Adipocyte (in vitro differentiated cells): Measurements from ENCODE around the gene NEK2.
"Not testable (repeated sequence)": the region's sequence is repeated elsewhere in the genome, so short reads cannot be mapped to it uniquely, and the experiment has no call there.

Experiments used
- DNase-seq: peaks from one replicate; pipeline ENCODE4 v3.0.0-alpha.2; 2015; ENCODE audit warnings: low read depth
- H3K27me3 ChIP-seq: replicated peaks from 2 replicates; pipeline ENCODE4 v1.7.0; 2013; ENCODE audit warnings: mild to moderate bottlenecking, low read length, moderate library complexity; ENCODE audit not compliant: control insufficient read depth, insufficient read depth
- H3K36me3 ChIP-seq: 2 replicates; pipeline ENCODE4 v1.7.0; 2013; ENCODE audit warnings: low read length, mild to moderate bottlenecking, moderate library complexity; ENCODE audit not compliant: control insufficient read depth, insufficient read depth, severe bottlenecking
- H3K4me1 ChIP-seq: 2 replicates; pipeline ENCODE4 v1.7.0; 2013; ENCODE audit warnings: mild to moderate bottlenecking, low read length, moderate library complexity; ENCODE audit not compliant: control insufficient read depth, insufficient read depth
- H3K4me3 ChIP-seq: 2 replicates; pipeline ENCODE4 v1.7.0; 2013; ENCODE audit warnings: mild to moderate bottlenecking, low read length, moderate library complexity
- H3K9ac ChIP-seq: 2 replicates; pipeline ENCODE4 v1.7.0; 2013; ENCODE audit warnings: mild to moderate bottlenecking, low read length, moderate library complexity
- H3K9me3 ChIP-seq: 2 replicates; pipeline ENCODE4 v1.7.0; 2013; ENCODE audit warnings: mild to moderate bottlenecking, low read length, moderate library complexity; ENCODE audit not compliant: control insufficient read depth

The NEK2 gene

DNA sequence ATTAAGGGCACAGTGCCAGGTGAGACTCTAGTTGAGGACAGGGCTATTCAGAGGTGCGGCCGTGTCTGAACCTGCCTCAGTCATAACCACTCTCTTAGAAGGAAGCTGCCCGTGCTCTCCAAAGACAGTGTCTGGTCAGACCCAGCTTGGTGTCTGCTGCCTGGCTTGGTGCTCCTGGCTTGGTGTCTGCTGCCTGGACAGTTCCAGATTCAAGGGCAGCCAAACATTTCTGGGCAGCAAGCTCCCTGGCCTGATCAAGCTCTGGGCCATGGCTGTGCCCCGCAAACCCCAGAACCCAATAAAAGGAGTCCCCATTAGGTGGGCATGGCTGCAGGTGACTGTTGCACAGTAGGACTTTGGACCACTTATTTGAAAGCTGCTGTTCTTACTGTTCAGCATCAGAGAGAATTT is 27.7 kb downstream of the NEK2 start:
- Histone ChIP-seq H3K36me3 (no peaks in the 10 kb centered on the region), H3K4me3 (no peak overlapping the region), H3K27me3 (no peaks in the 10 kb centered on the region), H3K9me3 (no peaks in the 10 kb centered on the region), H3K9ac (no peak overlapping the region), H3K4me1 (no peaks in the 10 kb centered on the region)
- DNase-seq, result no peak

DNA sequence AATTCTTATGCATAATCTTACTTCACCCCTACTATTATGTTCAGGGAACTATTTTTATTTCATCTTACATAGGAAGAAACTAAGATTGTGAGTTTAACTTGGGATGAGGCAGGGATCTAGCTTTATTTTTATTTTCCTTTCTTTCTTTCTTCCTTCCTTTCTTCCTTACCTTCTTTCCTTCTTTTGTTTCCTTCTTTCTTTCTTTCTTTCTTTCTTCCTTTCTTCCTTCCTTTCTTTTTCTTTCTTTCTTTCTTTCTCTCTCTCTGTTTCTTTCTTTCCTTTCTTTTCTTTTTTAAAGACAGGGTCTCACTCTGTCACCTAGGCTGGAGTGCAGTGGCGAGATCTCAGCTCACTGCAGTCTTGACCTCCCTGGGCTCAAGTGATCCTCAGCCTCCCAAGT is 28.9 kb downstream of the NEK2 start:
- no peaks in the 10 kb centered on the region for H3K36me3 ChIP-seq
- H3K4me3 ChIP-seq, result no peak overlapping the region
- no peaks in the 10 kb centered on the region for H3K9me3 ChIP-seq
- H3K27me3 ChIP-seq, result no peaks in the 10 kb centered on the region
- H3K9ac ChIP-seq, result no peak overlapping the region
- no peak for DNase-seq
- H3K4me1 ChIP-seq, result no peaks in the 10 kb centered on the region

DNA sequence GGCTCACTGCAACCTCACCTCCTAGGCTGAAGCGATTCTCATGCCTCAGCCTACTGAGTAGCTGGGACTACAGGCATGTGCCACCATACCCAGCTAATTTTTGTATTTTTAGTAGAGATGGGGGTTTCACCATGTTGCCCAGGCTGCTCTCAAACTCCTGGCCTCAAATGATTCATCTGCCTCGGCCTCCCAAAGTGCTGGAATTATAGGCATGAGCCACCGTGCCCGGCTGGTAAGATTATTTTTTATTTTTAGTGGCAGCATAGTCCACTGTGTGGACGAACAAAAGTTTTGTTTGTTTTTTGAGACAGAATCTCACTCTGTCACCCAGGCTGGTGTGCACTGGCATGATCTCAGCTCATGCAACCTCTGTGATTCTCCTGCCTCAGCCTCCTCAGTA is 29.8 kb downstream of the NEK2 start:
- H3K9me3 ChIP-seq, H3K27me3 ChIP-seq, H3K4me1 ChIP-seq, H3K36me3 ChIP-seq, H3K4me3 ChIP-seq, DNase-seq, H3K9ac ChIP-seq: not testable (repeated sequence)

DNA sequence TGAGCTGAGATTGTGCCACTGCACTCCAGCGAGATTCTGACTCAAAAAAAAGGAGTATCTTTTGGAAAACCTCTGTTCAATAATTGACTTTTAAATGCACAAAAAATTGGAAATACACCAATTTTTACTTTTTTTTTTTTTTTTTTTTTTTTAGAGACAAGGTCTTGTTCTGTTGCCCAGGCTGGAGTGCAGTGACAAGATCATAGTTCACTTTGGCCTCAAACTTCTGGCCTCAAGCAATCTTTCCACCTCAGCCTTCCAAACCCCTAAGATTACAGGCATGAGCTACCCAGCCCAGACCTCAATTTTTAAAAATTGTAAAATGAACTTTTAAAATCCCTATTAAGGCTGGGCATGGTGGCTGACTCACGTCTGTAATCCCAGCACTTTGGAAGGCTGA is 30.8 kb downstream of the NEK2 start:
- DNase-seq, result no peak
- Histone ChIP-seq H3K4me1 (peaks cover 6% of the 10 kb centered on the region), H3K36me3 (no peaks in the 10 kb centered on the region)

DNA sequence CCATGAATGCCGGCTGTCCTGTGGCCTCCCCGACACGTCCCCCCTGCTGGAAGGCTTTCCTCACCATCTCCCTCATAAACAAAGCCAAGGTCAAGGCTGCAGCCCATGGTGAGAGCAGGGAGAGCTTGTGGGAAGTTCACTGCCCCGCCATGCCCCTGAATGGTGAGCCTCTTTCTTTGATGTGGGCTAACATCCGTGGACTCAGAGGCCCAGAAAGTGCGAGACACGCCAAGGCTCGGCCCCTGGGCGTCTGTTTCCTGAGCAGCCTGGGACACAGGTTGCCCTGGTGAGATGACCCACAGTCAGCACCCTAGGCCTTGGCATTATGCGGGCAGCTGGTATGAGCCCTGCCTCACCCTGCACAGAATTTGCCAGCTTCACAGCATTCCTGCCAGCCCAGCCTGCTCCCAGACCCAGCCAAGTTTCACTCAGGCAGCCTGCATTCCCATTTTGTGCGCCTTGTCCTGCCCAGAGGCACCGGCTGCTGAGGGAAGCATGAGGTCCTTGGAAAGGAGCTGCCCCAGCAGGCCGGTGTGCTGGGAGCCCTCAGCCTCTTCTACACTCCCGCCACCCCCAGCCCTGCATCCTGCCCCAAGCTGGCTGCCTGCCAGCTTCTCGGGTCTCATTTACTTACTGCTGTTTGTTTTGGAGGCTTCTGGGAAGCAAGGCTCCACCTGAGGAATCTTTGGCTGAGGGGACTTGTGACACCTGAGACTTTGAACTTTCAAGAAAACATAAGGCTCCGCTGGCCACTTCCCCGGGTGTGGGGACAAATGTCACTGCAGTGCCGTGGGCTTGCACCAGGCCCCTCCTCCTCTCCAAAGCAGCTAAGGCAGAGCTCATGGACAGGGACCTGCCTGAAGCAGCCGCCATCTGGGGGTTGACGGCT is 31.9 kb downstream of the NEK2 start:
- no peaks in the 10 kb centered on the region for H3K9me3 ChIP-seq
- DNase-seq, result peak; percentile 14
- H3K36me3 ChIP-seq, result no peaks in the 10 kb centered on the region
- H3K27me3 ChIP-seq, result no peaks in the 10 kb centered on the region
- H3K9ac ChIP-seq, result no peak overlapping the region
- H3K4me1 ChIP-seq, result peaks cover 14% of the 10 kb centered on the region
- no peak overlapping the region for H3K4me3 ChIP-seq

More for the DNA sequence above, 30.8 kb downstream of the NEK2 start:
- Histone ChIP-seq H3K4me3 (no peak overlapping the region), H3K9me3 (no peaks in the 10 kb centered on the region), H3K27me3 (no peaks in the 10 kb centered on the region), H3K9ac (no peak overlapping the region)

DNA sequence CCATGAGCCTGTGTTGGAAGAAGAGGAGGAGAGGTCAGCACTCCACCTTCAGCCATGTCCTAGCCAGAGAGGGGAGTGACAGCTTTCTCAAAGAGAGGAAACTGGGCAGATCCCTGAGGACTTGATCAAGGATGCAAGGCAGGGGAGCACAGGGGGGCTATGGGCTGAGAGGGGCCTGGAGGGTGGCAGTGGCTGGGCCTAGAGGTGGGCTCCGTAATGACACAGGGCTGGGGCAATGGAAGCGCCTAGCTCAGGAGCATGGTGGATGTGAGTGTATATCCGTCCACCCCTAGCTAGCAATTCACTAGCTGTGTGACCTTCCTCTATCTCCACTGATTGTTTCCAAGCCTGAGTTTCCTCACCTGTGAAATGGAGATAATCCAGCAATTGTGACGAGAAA is 32.6 kb downstream of the NEK2 start:
- no peak for DNase-seq
- peaks cover 16% of the 10 kb centered on the region for H3K4me1 ChIP-seq
- H3K4me3 ChIP-seq, result no peak overlapping the region
- no peaks in the 10 kb centered on the region for H3K36me3 ChIP-seq
- no peaks in the 10 kb centered on the region for H3K9me3 ChIP-seq
- H3K27me3 ChIP-seq, result no peaks in the 10 kb centered on the region
- H3K9ac ChIP-seq, result no peak overlapping the region

DNA sequence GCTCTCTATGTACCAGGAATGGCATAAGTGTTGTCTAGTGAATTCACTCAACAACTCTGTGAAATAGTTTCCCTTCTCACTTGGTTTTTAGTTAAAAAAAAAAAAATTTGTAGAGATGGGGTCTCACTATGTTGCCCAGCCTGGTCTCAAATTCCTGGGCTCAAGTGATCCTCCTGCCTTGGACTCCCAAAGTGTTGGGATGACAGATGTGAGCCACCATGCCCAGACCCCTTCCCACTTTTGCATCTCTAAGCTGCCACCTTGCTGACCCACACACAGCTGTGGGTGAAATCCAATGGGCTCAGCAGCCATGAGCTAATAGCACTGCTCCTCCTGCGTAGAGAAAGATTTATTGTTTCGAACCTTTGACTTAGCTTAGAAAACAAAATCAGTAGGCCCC is 33.5 kb downstream of the NEK2 start:
- H3K27me3 ChIP-seq, result no peaks in the 10 kb centered on the region
- peaks cover 16% of the 10 kb centered on the region for H3K4me1 ChIP-seq
- H3K9me3 ChIP-seq, result no peaks in the 10 kb centered on the region
- no peak overlapping the region for H3K9ac ChIP-seq
- no peak for DNase-seq
- H3K4me3 ChIP-seq, result no peak overlapping the region
- no peaks in the 10 kb centered on the region for H3K36me3 ChIP-seq

DNA sequence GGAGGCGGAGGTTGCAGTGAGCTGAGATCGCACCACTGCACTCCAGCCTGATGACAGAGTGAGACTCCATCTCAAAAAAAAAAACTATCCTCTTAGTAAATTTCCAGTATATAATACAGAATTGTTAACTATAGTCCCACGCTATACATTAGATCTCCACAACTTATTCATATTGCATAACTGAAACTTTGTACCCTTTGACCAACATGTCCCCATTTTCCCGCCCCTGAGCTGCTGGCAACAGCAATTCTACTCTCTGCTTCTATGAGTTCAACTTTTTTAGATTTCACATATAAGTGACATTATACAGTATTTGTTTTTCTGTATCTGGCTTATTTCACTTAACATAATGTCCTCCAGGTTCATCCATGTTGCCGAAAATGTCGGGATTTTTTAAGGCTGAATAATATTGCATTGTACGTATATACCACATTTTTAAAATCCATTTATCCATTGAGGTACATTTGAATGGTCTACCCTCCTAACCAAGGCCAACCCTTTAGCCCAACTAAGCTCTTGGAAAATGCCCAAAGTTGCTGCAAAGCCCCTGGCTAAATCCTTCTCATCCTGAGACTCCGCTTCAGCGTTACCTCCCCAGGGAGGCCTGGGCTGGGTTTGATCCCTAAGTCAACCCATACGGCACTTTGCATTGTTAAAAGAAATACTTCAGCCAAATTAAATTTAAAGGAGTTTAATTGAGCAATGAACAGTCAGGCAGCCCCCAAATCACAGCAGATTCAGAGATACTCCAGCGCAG is 34.2 kb downstream of the NEK2 start:
- no peaks in the 10 kb centered on the region for H3K27me3 ChIP-seq
- peaks cover 19% of the 10 kb centered on the region for H3K4me1 ChIP-seq
- no peak for DNase-seq
- no peaks in the 10 kb centered on the region for H3K36me3 ChIP-seq
- H3K9ac ChIP-seq, result no peak overlapping the region
- H3K4me3 ChIP-seq, result no peak overlapping the region
- no peaks in the 10 kb centered on the region for H3K9me3 ChIP-seq

DNA sequence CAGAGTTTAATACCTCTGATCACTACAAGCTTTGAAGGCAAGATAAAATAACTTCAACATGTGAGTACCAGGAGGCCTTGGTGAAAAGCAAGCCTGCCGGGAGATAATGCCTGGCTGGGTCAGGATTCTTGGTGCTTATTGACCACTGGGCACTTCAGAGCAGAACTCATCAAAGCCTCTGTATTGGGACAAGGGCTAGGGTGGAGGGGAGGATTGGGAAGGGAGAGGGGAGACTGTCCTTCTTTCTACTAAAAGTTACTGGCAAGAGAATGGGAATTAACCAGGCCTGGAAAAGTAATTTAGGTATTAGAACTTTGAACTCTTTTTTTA is 35.2 kb downstream of the NEK2 start:
- Histone ChIP-seq H3K4me3 (no peak overlapping the region), H3K4me1 (peaks cover 25% of the 10 kb centered on the region), H3K9ac (peak overlapping the region; percentile 35), H3K9me3 (no peaks in the 10 kb centered on the region), H3K36me3 (no peaks in the 10 kb centered on the region), H3K27me3 (no peaks in the 10 kb centered on the region)
- DNase-seq, result no peak

DNA sequence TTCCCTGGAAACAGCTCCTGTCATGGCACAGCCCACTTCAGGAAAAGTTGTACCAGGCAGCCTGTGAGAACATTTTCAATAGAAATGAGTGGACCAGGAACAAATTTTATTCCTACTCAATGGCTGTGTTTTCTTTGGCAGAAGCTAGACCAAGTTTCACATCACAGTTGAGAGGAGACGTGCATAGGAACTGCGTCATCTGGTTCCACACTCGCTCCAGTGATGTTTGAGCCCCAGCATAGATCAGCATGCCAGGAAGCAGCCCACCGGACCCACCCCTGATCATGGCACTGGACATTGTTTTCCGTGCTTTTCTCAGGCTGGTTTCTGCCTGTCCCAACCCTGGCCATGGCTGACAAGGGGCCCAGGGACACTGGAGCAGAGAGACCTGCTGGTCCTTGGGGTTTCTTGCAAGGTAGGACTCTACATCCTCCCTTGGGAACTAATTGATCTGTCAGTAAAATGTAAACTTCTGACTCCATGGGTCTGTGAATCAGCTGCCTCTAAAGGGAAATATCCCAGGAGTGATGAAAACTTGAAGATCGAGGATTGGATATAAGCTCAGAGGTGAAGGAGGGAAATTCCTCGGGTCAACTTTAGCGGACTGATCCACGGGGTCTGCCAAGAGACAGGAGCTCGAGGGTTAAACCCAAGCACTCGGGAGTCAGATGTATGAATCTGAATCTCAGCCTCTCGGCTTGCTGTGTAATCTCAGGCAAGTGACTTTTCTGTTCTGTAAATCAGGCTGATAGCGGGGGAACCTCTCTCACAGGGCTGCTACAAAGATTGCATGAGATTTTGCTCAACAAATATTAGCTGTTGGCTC is 35.7 kb downstream of the NEK2 start:
- no peaks in the 10 kb centered on the region for H3K9me3 ChIP-seq
- DNase-seq, result peak; percentile 94

DNA sequence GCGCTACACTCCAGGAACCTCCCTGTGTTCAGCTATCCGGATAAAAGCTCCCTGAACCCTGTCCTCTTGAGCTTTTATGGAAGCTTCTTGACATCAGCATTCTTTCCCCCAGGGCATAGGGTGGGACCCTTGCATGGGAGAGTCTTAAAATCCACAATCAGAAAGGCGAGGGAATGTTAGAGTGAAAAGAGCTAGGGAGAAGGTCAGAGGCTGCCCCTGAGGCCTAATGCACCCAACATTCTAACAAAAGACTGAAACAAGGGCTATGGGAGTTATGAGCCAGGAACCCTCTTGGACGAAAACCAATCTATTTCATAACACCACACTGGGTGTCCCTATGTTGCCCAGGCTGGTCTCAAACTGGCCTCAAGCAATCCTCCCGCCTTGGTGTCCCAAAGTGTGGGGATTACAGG is 36.7 kb downstream of the NEK2 start:
- DNase-seq, result peak; percentile 51
- no peaks in the 10 kb centered on the region for H3K9me3 ChIP-seq
- H3K27me3 ChIP-seq, result no peaks in the 10 kb centered on the region

More for the DNA sequence above, 35.7 kb downstream of the NEK2 start:
- Histone ChIP-seq H3K9ac (peak overlapping the region; percentile 35), H3K4me3 (peak overlapping the region; percentile 17), H3K36me3 (no peaks in the 10 kb centered on the region), H3K27me3 (no peaks in the 10 kb centered on the region), H3K4me1 (peaks cover 25% of the 10 kb centered on the region)

More for the DNA sequence above, 36.7 kb downstream of the NEK2 start:
- no peak overlapping the region for H3K9ac ChIP-seq
- H3K4me3 ChIP-seq, result no peak overlapping the region
- peaks cover 25% of the 10 kb centered on the region for H3K4me1 ChIP-seq
- H3K36me3 ChIP-seq, result no peaks in the 10 kb centered on the region
